ENCODE data around the gene ARID1A.

DNA sequence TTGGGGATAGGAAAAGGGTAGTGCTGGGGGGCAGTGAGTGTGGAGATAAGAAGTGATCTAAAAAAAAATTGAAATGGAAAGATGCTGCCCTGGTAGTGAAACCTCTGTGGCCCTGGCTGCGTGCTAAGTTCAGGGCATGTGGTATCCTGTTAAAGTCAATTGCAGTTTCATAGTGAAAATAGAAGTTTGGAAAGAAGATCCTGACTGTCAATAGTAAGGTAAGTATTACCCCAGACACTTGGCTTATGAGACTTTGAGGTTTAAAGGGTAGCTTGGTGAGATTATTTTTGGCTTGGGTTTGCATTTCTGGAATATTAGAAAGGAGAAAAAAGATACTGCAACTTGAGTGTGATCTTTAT, 6.8 kb downstream of the ARID1A start:
- TF ChIP-seq CTCF (conservative IDR thresholded peaks at IDR 0.05 in 1 of 2, IDR thresholded peaks at IDR 0.05 in 1 of 2; ENCODE audit: low read depth in 1 of 2, low read length in 2 of 2) (no peak), EZH2 (IDR thresholded peaks at IDR 0.05; ENCODE audit: low read length, missing control alignments) (no peak)
